ENCODE results near the gene CD40. TPM values are rescaled to one million over a fixed set of nuclear protein-coding genes. Genes with fewer than 3 reads are reported as not detected.

The CD40 gene
- total RNA-seq, 1 experiment from 2014 or later, result 14.1 TPM

- Histone ChIP-seq H3K4me3 (ENCODE audit: low read depth in 2 of 2, low read length in 2 of 2) (no peak overlapping the region), H3K36me3 (ENCODE audit: control insufficient read depth, insufficient read depth, low read length) (peaks cover 4% of the 10 kb centered on the region), H3K27me3 (ENCODE audit: control insufficient read depth, insufficient read depth, low read length) (no peaks in the 10 kb centered on the region), H3K4me1 (ENCODE audit: control insufficient read depth, insufficient read depth, low read length) (no peaks in the 10 kb centered on the region), H3K27ac (ENCODE audit: low read length) (no peak overlapping the region), H3K9me3 (ENCODE audit: control insufficient read depth, insufficient read depth, low read depth, low read length) (no peaks in the 10 kb centered on the region)
- in situ Hi-C loops (cut with HindIII; ENCODE audit: low pct_unique_long_range_greater_than_20kb, low sequenced_read_pairs), result no loop called here
- no TSS peak for BruUV-seq (replicated peaks)
- POLR2A ChIA-PET, result no interaction called here
- DNase-seq (ENCODE audit: low read depth, low spot score) (no peak), ATAC-seq (no peak)
- CTCF ChIA-PET, result no interaction called here
- intact Hi-C loops (cut with micrococcal nuclease; ENCODE audit: unreplicated experiment), result no loop called here
- TF ChIP-seq, protein P1, sequence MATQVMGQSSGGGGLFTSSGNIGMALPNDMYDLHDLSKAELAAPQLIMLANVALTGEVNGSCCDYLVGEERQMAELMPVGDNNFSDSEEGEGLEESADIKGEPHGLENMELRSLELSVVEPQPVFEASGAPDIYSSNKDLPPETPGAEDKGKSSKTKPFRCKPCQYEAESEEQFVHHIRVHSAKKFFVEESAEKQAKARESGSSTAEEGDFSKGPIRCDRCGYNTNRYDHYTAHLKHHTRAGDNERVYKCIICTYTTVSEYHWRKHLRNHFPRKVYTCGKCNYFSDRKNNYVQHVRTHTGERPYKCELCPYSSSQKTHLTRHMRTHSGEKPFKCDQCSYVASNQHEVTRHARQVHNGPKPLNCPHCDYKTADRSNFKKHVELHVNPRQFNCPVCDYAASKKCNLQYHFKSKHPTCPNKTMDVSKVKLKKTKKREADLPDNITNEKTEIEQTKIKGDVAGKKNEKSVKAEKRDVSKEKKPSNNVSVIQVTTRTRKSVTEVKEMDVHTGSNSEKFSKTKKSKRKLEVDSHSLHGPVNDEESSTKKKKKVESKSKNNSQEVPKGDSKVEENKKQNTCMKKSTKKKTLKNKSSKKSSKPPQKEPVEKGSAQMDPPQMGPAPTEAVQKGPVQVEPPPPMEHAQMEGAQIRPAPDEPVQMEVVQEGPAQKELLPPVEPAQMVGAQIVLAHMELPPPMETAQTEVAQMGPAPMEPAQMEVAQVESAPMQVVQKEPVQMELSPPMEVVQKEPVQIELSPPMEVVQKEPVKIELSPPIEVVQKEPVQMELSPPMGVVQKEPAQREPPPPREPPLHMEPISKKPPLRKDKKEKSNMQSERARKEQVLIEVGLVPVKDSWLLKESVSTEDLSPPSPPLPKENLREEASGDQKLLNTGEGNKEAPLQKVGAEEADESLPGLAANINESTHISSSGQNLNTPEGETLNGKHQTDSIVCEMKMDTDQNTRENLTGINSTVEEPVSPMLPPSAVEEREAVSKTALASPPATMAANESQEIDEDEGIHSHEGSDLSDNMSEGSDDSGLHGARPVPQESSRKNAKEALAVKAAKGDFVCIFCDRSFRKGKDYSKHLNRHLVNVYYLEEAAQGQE (IDR thresholded peaks at IDR 0.05; ENCODE audit: insufficient read depth in 1 of 2, low read depth in 2 of 2, low read length in 1 of 2), result no peak
- TF ChIP-seq SIN3A (IDR thresholded peaks at IDR 0.05; ENCODE audit: borderline replicate concordance, insufficient read depth, low read depth, low read length), result no peak
- no peak for TF ChIP-seq CTCF (IDR thresholded peaks at IDR 0.05)
- no peak for TF ChIP-seq POLR2AphosphoS5 (IDR thresholded peaks at IDR 0.05; ENCODE audit: low read depth, low read length)
These were observed 44.7 kb upstream of the CD40 start for GRCh38 chr20:46073443-46073842.

- Histone ChIP-seq H3K4me3 (ENCODE audit: low read depth in 2 of 2, low read length in 2 of 2) (no peak overlapping the region), H3K36me3 (ENCODE audit: control insufficient read depth, insufficient read depth, low read length) (peaks cover 2% of the 10 kb centered on the region), H3K4me1 (ENCODE audit: control insufficient read depth, insufficient read depth, low read length) (no peaks in the 10 kb centered on the region), H3K9me3 (ENCODE audit: control insufficient read depth, insufficient read depth, low read depth, low read length) (no peaks in the 10 kb centered on the region), H3K27me3 (ENCODE audit: control insufficient read depth, insufficient read depth, low read length) (no peaks in the 10 kb centered on the region), H3K27ac (ENCODE audit: low read length) (no peak overlapping the region)
- intact Hi-C loops (cut with micrococcal nuclease; ENCODE audit: unreplicated experiment) (no loop called here), in situ Hi-C loops (cut with HindIII; ENCODE audit: low pct_unique_long_range_greater_than_20kb, low sequenced_read_pairs) (no loop called here)
- DNase-seq (ENCODE audit: low read depth, low spot score), result no peak
- no TSS peak for BruUV-seq (replicated peaks)
- CTCF ChIA-PET, result no interaction called here
- POLR2A ChIA-PET, result no interaction called here
- TF ChIP-seq CTCF (IDR thresholded peaks at IDR 0.05) (no peak), SIN3A (IDR thresholded peaks at IDR 0.05; ENCODE audit: borderline replicate concordance, insufficient read depth, low read depth, low read length) (no peak), POLR2AphosphoS5 (IDR thresholded peaks at IDR 0.05; ENCODE audit: low read depth, low read length) (no peak), TCF7L2 (IDR thresholded peaks at IDR 0.05; ENCODE audit: low read depth, low read length) (no peak)
- TF ChIP-seq, protein P1 (IDR thresholded peaks at IDR 0.05; ENCODE audit: insufficient read depth in 1 of 2, low read depth in 2 of 2, low read length in 1 of 2), result no peak
- no peak for ATAC-seq
These were observed 44.1 kb upstream of the CD40 start for GRCh38 chr20:46074006-46074405.
